ENCODE results near the gene RAB13. TPM values are rescaled to one million over a fixed set of nuclear protein-coding genes. Genes with fewer than 3 reads are reported as not detected.

RAB13 gene
- total RNA-seq, 1 experiment from 2014 or later = 122 TPM

DNA sequence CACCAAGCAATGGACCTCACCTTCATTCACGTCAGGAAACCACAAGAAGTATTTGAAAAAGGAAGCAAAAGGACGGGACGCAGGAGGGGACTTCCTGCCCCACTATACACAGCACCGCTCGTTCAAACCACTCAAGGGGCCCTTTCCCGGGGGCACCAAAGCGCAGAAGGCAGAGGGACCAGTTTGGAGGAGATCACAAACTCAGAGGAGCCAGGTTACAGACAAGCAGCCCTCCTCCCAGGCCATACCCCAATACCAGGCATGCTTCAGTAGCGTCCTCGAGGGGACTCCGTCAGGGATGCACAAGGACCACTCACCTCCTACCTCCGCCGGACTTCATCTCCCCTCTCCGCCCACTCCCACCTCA lies 28.4 kb downstream of the RAB13 start:
- H3K23me2 ChIP-seq (ENCODE audit: insufficient read length, low read depth, low read length, poor library complexity, severe bottlenecking) = peaks cover 17% of the 10 kb centered on the region
- peak overlapping the region; percentile 72 for H3K14ac ChIP-seq (ENCODE audit: insufficient read depth, low read length)
- H3K4me3 Mint-ChIP-seq = peak overlapping the region; percentile 99 to 100
- H3K36me3 Mint-ChIP-seq (ENCODE audit: insufficient read depth in 1 of 3, low read depth in 3 of 3) = peaks cover 27 to 48% (median 34%) of the 10 kb centered on the region in 3 experiments
- no peak overlapping the region for H3K4ac ChIP-seq (ENCODE audit: low read depth, low read length)
- no peak overlapping the region for H4K91ac ChIP-seq (ENCODE audit: insufficient read length, low read depth, low read length)
- peaks cover 35 to 44% of the 10 kb centered on the region in 2 experiments for H3K4me1 Mint-ChIP-seq
- no peak overlapping the region for H2BK5ac ChIP-seq (ENCODE audit: insufficient read length, low read length)
- no peaks in the 10 kb centered on the region for H3K4me1 ChIP-seq (ENCODE audit: insufficient read depth, low read length)
- no peaks in the 10 kb centered on the region for H3K9me3 ChIP-seq (ENCODE audit: control insufficient read depth, low read depth, low read length)
- no peaks in the 10 kb centered on the region for H3K9me3 Mint-ChIP-seq
- H3K18ac ChIP-seq (ENCODE audit: insufficient read length, low read depth, low read length) = no peak overlapping the region
- H2BK15ac ChIP-seq (ENCODE audit: low read depth, low read length) = no peak overlapping the region
- no peak overlapping the region for H2AFZ ChIP-seq (ENCODE audit: low read length)
- no peak overlapping the region for H4K8ac ChIP-seq (replicated peaks; ENCODE audit: insufficient read length, low read depth, low read length)
- H2BK20ac ChIP-seq (ENCODE audit: low read depth, low read length, poor library complexity, severe bottlenecking) = no peak overlapping the region
- H3K23ac ChIP-seq (ENCODE audit: insufficient read length, low read depth, low read length) = no peak overlapping the region
- H2BK120ac ChIP-seq (ENCODE audit: low read depth, low read length, poor library complexity, severe bottlenecking) = no peak overlapping the region
- H3K9ac ChIP-seq (ENCODE audit: extremely low read depth, insufficient read length, low read length) = peak overlapping the region; percentile 93
- no peaks in the 10 kb centered on the region for H3K27me3 Mint-ChIP-seq (ENCODE audit: low read depth)
- H4K20me1 ChIP-seq (ENCODE audit: control insufficient read depth, insufficient read depth, insufficient read length) = no peaks in the 10 kb centered on the region
- peaks cover 18% of the 10 kb centered on the region for H3K79me1 ChIP-seq (ENCODE audit: insufficient read depth, low read depth, low read length, poor library complexity, severe bottlenecking)
- peaks cover 41% of the 10 kb centered on the region for H3K79me2 ChIP-seq (ENCODE audit: insufficient read depth, low read length)
- no peak overlapping the region for H3K56ac ChIP-seq (ENCODE audit: insufficient read length, low read depth, low read length)
- no peak overlapping the region for H2BK12ac ChIP-seq (ENCODE audit: insufficient read length, low read depth, low read length)
- H3K27ac ChIP-seq (ENCODE audit: insufficient read length, low read depth, low read length) = peak overlapping the region; percentile 5
- H3K4me2 ChIP-seq (ENCODE audit: insufficient read depth, insufficient read length, low read length) = peak overlapping the region; percentile 98
- H2AK5ac ChIP-seq (ENCODE audit: insufficient read length, low read length) = no peak overlapping the region
- DNase-seq = peak; percentile 42
- no peaks in the 10 kb centered on the region for H3K27me3 ChIP-seq (ENCODE audit: insufficient read depth, low read length)
- WGBS (ENCODE audit: extremely low coverage, insufficient read length, low lambda C conversion rate) = no CpG with 5 or more reads among the region's 13 CpGs
- no peak overlapping the region for H4K5ac ChIP-seq (ENCODE audit: insufficient read length, low read depth, low read length)
- no peak overlapping the region for H3T11ph ChIP-seq (ENCODE audit: low read length)
- TF ChIP-seq, protein P1, sequence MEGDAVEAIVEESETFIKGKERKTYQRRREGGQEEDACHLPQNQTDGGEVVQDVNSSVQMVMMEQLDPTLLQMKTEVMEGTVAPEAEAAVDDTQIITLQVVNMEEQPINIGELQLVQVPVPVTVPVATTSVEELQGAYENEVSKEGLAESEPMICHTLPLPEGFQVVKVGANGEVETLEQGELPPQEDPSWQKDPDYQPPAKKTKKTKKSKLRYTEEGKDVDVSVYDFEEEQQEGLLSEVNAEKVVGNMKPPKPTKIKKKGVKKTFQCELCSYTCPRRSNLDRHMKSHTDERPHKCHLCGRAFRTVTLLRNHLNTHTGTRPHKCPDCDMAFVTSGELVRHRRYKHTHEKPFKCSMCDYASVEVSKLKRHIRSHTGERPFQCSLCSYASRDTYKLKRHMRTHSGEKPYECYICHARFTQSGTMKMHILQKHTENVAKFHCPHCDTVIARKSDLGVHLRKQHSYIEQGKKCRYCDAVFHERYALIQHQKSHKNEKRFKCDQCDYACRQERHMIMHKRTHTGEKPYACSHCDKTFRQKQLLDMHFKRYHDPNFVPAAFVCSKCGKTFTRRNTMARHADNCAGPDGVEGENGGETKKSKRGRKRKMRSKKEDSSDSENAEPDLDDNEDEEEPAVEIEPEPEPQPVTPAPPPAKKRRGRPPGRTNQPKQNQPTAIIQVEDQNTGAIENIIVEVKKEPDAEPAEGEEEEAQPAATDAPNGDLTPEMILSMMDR (conservative IDR thresholded peaks at IDR 0.05) = no peak
- peak overlapping the region; percentile 95 to 99 (median 99) for H3K27ac Mint-ChIP-seq

Measured in H9 (cell line).